Gastrocnemius medialis (tissue), 4 donors: Measurements from ENCODE around the gene CCL11.

Experiments used
- CTCF ChIP-seq, 5 experiments: fragments of 450-650 bp in 3 of 5; fragments of 200-600 bp in 2 of 5; sonication (generic) in 2 of 5; IDR thresholded peaks in 4 of 5; conservative IDR thresholded peaks in 1 of 5; 1 replicate in 4 of 5; 2 replicates in 1 of 5; pipeline ENCODE4 v1.5.1; 2016 to 2019; ENCODE audit warnings: antibody characterized with exemption in 5 of 5, mild to moderate bottlenecking in 3 of 5, moderate library complexity in 3 of 5
- POLR2A ChIP-seq, 2 donors: fragments of 450-650 bp; IDR thresholded peaks; one replicate each; pipeline ENCODE4 v1.6.1; 2017; ENCODE audit warnings: antibody characterized with exemption in 2 of 2, mild to moderate bottlenecking in 2 of 2, moderate library complexity in 2 of 2

GRCh38 chr17:34255381-34255732 lies 30.2 kb upstream of the CCL11 start:
- TF ChIP-seq CTCF (IDR thresholded peaks at IDR 0.05 in 4 of 5, conservative IDR thresholded peaks at IDR 0.05 in 1 of 5) (no peak), POLR2A (IDR thresholded peaks at IDR 0.05) (no peak)
